GM12891 (cell line): ENCODE data around the gene ARMC9.

Experiments
- POLR2A ChIP-seq: IDR thresholded peaks from 2 replicates; pipeline ENCODE4 v1.6.1; 2011; ENCODE audit warnings: low read depth, low read length, control low read depth
- POLR2AphosphoS5 ChIP-seq: IDR thresholded peaks from 2 replicates; pipeline ENCODE4 v1.6.1; 2011; ENCODE audit warnings: low read depth, low read length, control low read depth
- POU2F2 ChIP-seq: IDR thresholded peaks from 2 replicates; pipeline ENCODE4 v1.6.1; 2011; ENCODE audit warnings: low read depth, mild to moderate bottlenecking, control low read depth, low read length, moderate library complexity
- TAF1 ChIP-seq: IDR thresholded peaks from 2 replicates; pipeline ENCODE4 v1.6.1; 2011; ENCODE audit warnings: low read depth, low read length, control low read depth

DNA sequence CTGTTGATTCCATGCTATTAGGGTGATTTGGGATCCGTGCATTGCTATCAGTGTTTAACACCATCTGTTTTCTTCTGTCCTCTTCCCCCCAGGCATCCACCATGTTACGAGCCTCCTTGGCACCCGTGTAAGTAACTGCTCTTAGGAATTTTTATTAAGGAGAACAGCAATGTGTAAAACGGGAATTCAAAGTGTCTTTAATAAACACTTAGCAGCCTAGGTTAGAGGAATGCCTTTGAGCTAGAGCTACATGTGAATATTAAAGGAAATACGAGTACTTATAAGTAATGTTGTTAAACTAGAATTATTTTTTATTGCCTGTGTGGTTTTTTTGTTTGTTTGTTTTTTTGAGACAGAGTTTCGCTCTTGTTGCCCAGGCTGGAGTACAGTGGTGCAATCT lies 58.1 kb downstream of the ARMC9 start:
- no peak for TF ChIP-seq POLR2AphosphoS5
- no peak for TF ChIP-seq POLR2A
- no peak for TF ChIP-seq TAF1
- no peak for TF ChIP-seq POU2F2
